H9 (cell line): ENCODE results near the gene SMC3. TPM values are rescaled to one million over a fixed set of nuclear protein-coding genes. Genes with fewer than 3 reads are reported as not detected.
"Not testable (repeated sequence)": the region's sequence is repeated elsewhere in the genome, so short reads cannot be mapped to it uniquely, and the experiment has no call there.

Experiments
- DNase-seq: peaks from one replicate; pipeline ENCODE4 v3.0.0-alpha.2; 2017
- H2AFZ ChIP-seq: one replicate; pipeline ENCODE4 v1.6.1; 2013; ENCODE audit warnings: mild to moderate bottlenecking, low read length, control low read depth, moderate library complexity
- H2AK5ac ChIP-seq: 2 replicates; pipeline ENCODE4 v1.6.1; 2013; ENCODE audit warnings: low read length, control low read depth, mixed read lengths; ENCODE audit not compliant: insufficient read length
- H2BK120ac ChIP-seq: one replicate; pipeline ENCODE4 v1.6.1; 2013; ENCODE audit warnings: low read depth, mild to moderate bottlenecking, low read length, control low read depth, inconsistent platforms; ENCODE audit not compliant: poor library complexity, severe bottlenecking
- H2BK12ac ChIP-seq: 2 replicates; pipeline ENCODE4 v1.6.1; 2013; ENCODE audit warnings: low read length, control low read depth, mixed read lengths, low read depth; ENCODE audit not compliant: insufficient read length
- H2BK15ac ChIP-seq: 2 replicates; pipeline ENCODE4 v1.6.1; 2013; ENCODE audit warnings: low read depth, low read length, control low read depth
- H2BK20ac ChIP-seq: one replicate; pipeline ENCODE4 v1.6.1; 2013; ENCODE audit warnings: low read depth, mild to moderate bottlenecking, low read length, control low read depth, inconsistent platforms; ENCODE audit not compliant: poor library complexity, severe bottlenecking
- H2BK5ac ChIP-seq: 2 replicates; pipeline ENCODE4 v1.6.1; 2013; ENCODE audit warnings: low read length, control low read depth, mixed read lengths; ENCODE audit not compliant: insufficient read length
- H3K14ac ChIP-seq: 2 replicates; pipeline ENCODE4 v1.6.1; 2013; ENCODE audit warnings: low read length, control low read depth; ENCODE audit not compliant: insufficient read depth
- H3K18ac ChIP-seq: 2 replicates; pipeline ENCODE4 v1.6.1; 2013; ENCODE audit warnings: low read depth, mild to moderate bottlenecking, mixed read lengths, low read length, control low read depth; ENCODE audit not compliant: insufficient read length
- H3K23ac ChIP-seq: 2 replicates; pipeline ENCODE4 v1.6.1; 2013; ENCODE audit warnings: low read length, control low read depth, mixed read lengths, low read depth; ENCODE audit not compliant: insufficient read length
- H3K23me2 ChIP-seq: 2 replicates; pipeline ENCODE4 v1.6.1; 2013; ENCODE audit warnings: low read depth, mild to moderate bottlenecking, mixed read lengths, low read length, control low read depth; ENCODE audit not compliant: insufficient read length, poor library complexity, severe bottlenecking
- H3K27ac ChIP-seq: 2 replicates; pipeline ENCODE4 v1.5.1; 2013; ENCODE audit warnings: low read length, control low read depth, mixed read lengths, low read depth; ENCODE audit not compliant: insufficient read length
- H3K27me3 ChIP-seq: 2 replicates; pipeline ENCODE4 v1.6.1; 2013; ENCODE audit warnings: low read length, control low read depth, inconsistent platforms; ENCODE audit not compliant: insufficient read depth
- H3K4ac ChIP-seq: 2 replicates; pipeline ENCODE4 v1.6.1; 2013; ENCODE audit warnings: low read depth, mild to moderate bottlenecking, control low read depth, inconsistent platforms, low read length, moderate library complexity
- H3K4me1 ChIP-seq: 2 replicates; pipeline ENCODE4 v1.6.1; 2013; ENCODE audit warnings: low read length, control low read depth, inconsistent platforms; ENCODE audit not compliant: insufficient read depth
- H3K4me2 ChIP-seq: 2 replicates; pipeline ENCODE4 v1.6.1; 2013; ENCODE audit warnings: low read length, control low read depth, mixed read lengths; ENCODE audit not compliant: insufficient read length, insufficient read depth
- H3K56ac ChIP-seq: 2 replicates; pipeline ENCODE4 v1.6.1; 2013; ENCODE audit warnings: low read depth, mild to moderate bottlenecking, mixed read lengths, low read length, control low read depth; ENCODE audit not compliant: insufficient read length
- H3K79me1 ChIP-seq: 2 replicates; pipeline ENCODE4 v1.6.1; 2013; ENCODE audit warnings: low read depth, mild to moderate bottlenecking, moderate library complexity, low read length, control low read depth, inconsistent platforms; ENCODE audit not compliant: insufficient read depth, poor library complexity, severe bottlenecking
- H3K79me2 ChIP-seq: 2 replicates; pipeline ENCODE4 v1.6.1; 2013; ENCODE audit warnings: low read length, control low read depth, inconsistent platforms; ENCODE audit not compliant: insufficient read depth
- H3K9ac ChIP-seq: 2 replicates; pipeline ENCODE4 v1.6.1; 2013; ENCODE audit warnings: low read length, control low read depth, mixed read lengths; ENCODE audit not compliant: insufficient read length; ENCODE audit errors: extremely low read depth
- H3K9me3 ChIP-seq: one replicate; pipeline ENCODE4 v1.6.1; 2013; ENCODE audit warnings: low read depth, low read length, inconsistent platforms; ENCODE audit not compliant: control insufficient read depth
- H3T11ph ChIP-seq: one replicate; pipeline ENCODE4 v1.6.1; 2013; ENCODE audit warnings: mild to moderate bottlenecking, low read length, control low read depth, inconsistent platforms
- H4K20me1 ChIP-seq: one replicate; pipeline ENCODE4 v1.6.1; 2013; ENCODE audit not compliant: control insufficient read depth, insufficient read length, insufficient read depth
- H4K5ac ChIP-seq: 2 replicates; pipeline ENCODE4 v1.6.1; 2013; ENCODE audit warnings: low read depth, mild to moderate bottlenecking, mixed read lengths, low read length, control low read depth; ENCODE audit not compliant: insufficient read length
- H4K8ac ChIP-seq: replicated peaks from 2 replicates; pipeline ENCODE4 v1.6.1; 2013; ENCODE audit warnings: low read length, control low read depth, mixed read lengths, low read depth; ENCODE audit not compliant: insufficient read length
- H4K91ac ChIP-seq: 2 replicates; pipeline ENCODE4 v1.6.1; 2013; ENCODE audit warnings: low read depth, mild to moderate bottlenecking, moderate library complexity, mixed read lengths, low read length, control low read depth; ENCODE audit not compliant: insufficient read length
- H3K27ac Mint-ChIP-seq, 3 experiments: 2 replicates in 2 of 3; 3 replicates in 1 of 3; pipeline ENCODE4 v1.8.0; 2020 to 2021; ENCODE audit warnings: mixed read lengths in 3 of 3, mild to moderate bottlenecking in 1 of 3, moderate library complexity in 1 of 3
- H3K27me3 Mint-ChIP-seq: 2 replicates; pipeline ENCODE4 v1.8.0; 2021; ENCODE audit warnings: low read depth, mild to moderate bottlenecking, moderate library complexity, mixed read lengths
- H3K36me3 Mint-ChIP-seq, 3 experiments: 2 replicates in 2 of 3; 3 replicates in 1 of 3; pipeline ENCODE4 v1.8.0; 2020 to 2021; ENCODE audit warnings: low read depth in 3 of 3, mixed read lengths in 3 of 3; ENCODE audit not compliant: insufficient read depth in 1 of 3
- H3K4me1 Mint-ChIP-seq, 2 experiments: 2 replicates each; pipeline ENCODE4 v1.8.0; 2020; ENCODE audit warnings: mixed read lengths in 2 of 2
- H3K4me3 Mint-ChIP-seq, 2 experiments: 2 replicates in 1 of 2; 3 replicates in 1 of 2; pipeline ENCODE4 v1.8.0; 2020 to 2021; ENCODE audit warnings: mild to moderate bottlenecking in 2 of 2, mixed read lengths in 2 of 2, moderate library complexity in 1 of 2
- H3K9me3 Mint-ChIP-seq, 2 experiments: 2 replicates in 1 of 2; 3 replicates in 1 of 2; pipeline ENCODE4 v1.8.0; 2020; ENCODE audit warnings: mild to moderate bottlenecking in 2 of 2, mixed read lengths in 2 of 2, moderate library complexity in 1 of 2
- WGBS: extraction: QIAGEN DNeasy Blood & Tissue Kit; methylation state at CpG from one replicate; pipeline ENCODE4 v1.1.7; 2013; ENCODE audit warnings: missing lambda C conversion rate, low lambda C conversion rate, mixed read lengths; ENCODE audit not compliant: insufficient read length; ENCODE audit errors: extremely low coverage; 5-methylcytosine and 5-hydroxymethylcytosine counted together
- total RNA-seq: library from RNA; stranded (reverse); gene quantifications from 2 replicates; pipeline ENCODE4 v1.2.1, GENCODE V29; 2021
- TF ChIP-seq, protein P1 (sequence below): fragments of 200-600 bp; sonication (generic); conservative IDR thresholded peaks from 3 replicates; pipeline ENCODE4 v1.8.0; 2021; ENCODE audit warnings: antibody characterized with exemption, mild to moderate bottlenecking

Gene SMC3
- total RNA-seq, 1 experiment from 2014 or later, result 82.4 TPM

DNA sequence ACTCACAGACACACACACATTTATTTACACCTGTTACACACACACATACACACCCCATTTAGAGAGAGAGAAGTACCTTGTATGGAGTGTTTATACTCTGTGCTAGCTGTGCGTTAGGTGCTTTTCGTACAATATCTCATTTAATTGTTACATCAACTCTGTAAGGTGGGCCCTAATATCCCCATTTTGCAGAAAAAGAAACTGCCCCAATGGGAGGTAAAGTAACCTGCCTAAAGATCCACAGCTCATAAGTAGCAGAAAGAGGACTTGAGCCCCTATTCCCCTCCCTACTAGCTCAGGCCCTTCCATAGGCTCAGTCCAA is 52.9 kb downstream of the SMC3 start:
- H4K8ac ChIP-seq, result no peak overlapping the region
- H3K9me3 Mint-ChIP-seq, result no peaks in the 10 kb centered on the region

DNA sequence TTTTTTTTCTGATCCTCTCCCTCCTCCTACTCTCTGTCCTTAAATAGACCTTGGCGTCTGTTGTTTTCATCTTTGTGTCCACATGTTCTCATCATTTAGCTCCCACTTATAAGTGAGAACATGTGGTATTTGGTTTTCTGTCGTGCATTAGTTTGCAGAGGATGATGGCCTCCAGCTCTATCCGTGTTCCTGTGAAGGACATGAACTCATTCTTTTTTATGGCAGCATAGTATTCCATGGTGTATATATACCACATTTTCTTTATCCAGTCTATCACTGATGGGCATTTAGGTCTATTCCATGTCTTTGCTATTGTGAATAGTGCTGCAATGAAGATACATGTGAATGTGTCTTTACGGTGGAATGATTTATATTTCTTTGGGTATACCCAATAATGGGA is 55.8 kb downstream of the SMC3 start:
- not testable (repeated sequence) for H2BK120ac ChIP-seq, H2BK20ac ChIP-seq, H3K18ac ChIP-seq, H3K9me3 Mint-ChIP-seq, H3K4me2 ChIP-seq, H3K79me1 ChIP-seq, H3K56ac ChIP-seq, H3K9me3 ChIP-seq, H4K91ac ChIP-seq, H4K5ac ChIP-seq, H2BK12ac ChIP-seq, H3K27me3 ChIP-seq, H3K27me3 Mint-ChIP-seq, H2AK5ac ChIP-seq, H3K23ac ChIP-seq, H3K36me3 Mint-ChIP-seq, H3K4me1 ChIP-seq, H2AFZ ChIP-seq, H3T11ph ChIP-seq, H3K27ac Mint-ChIP-seq, H3K4me3 Mint-ChIP-seq, H4K20me1 ChIP-seq, H3K4ac ChIP-seq, DNase-seq, H2BK5ac ChIP-seq, H3K79me2 ChIP-seq, H4K8ac ChIP-seq, H3K14ac ChIP-seq, H2BK15ac ChIP-seq, H3K27ac ChIP-seq, H3K9ac ChIP-seq, H3K23me2 ChIP-seq
- WGBS, result no CpG with 5 or more reads among the region's 4 CpGs
- H3K4me1 Mint-ChIP-seq, result peaks cover 9 to 10% of the 10 kb centered on the region in 2 experiments; a peak in 3 of 4 replicates

More for the DNA sequence above, 52.9 kb downstream of the SMC3 start:
- DNase-seq, result no peak
- H2BK120ac ChIP-seq, result no peak overlapping the region
- no peak overlapping the region for H3K23ac ChIP-seq
- no peak overlapping the region for H3K4me3 Mint-ChIP-seq
- H2BK20ac ChIP-seq, result no peak overlapping the region
- H3K23me2 ChIP-seq, result no peaks in the 10 kb centered on the region
- H3K4me2 ChIP-seq, result no peak overlapping the region
- H2AFZ ChIP-seq, result no peak overlapping the region
- no CpG with 5 or more reads among the region's 2 CpGs for WGBS
- H2BK5ac ChIP-seq, result no peak overlapping the region
- no peak overlapping the region for H2BK15ac ChIP-seq
- peaks cover 3% of the 10 kb centered on the region for H3K27me3 Mint-ChIP-seq
- no peaks in the 10 kb centered on the region for H3K79me2 ChIP-seq
- H3K27me3 ChIP-seq, result no peaks in the 10 kb centered on the region
- no peaks in the 10 kb centered on the region for H3K4me1 ChIP-seq
- no peak overlapping the region for H3K9ac ChIP-seq
- H3K27ac Mint-ChIP-seq, result no peak overlapping the region
- TF ChIP-seq, protein P1, sequence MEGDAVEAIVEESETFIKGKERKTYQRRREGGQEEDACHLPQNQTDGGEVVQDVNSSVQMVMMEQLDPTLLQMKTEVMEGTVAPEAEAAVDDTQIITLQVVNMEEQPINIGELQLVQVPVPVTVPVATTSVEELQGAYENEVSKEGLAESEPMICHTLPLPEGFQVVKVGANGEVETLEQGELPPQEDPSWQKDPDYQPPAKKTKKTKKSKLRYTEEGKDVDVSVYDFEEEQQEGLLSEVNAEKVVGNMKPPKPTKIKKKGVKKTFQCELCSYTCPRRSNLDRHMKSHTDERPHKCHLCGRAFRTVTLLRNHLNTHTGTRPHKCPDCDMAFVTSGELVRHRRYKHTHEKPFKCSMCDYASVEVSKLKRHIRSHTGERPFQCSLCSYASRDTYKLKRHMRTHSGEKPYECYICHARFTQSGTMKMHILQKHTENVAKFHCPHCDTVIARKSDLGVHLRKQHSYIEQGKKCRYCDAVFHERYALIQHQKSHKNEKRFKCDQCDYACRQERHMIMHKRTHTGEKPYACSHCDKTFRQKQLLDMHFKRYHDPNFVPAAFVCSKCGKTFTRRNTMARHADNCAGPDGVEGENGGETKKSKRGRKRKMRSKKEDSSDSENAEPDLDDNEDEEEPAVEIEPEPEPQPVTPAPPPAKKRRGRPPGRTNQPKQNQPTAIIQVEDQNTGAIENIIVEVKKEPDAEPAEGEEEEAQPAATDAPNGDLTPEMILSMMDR, result no peak
- no peaks in the 10 kb centered on the region for H3K9me3 ChIP-seq
- no peak overlapping the region for H2BK12ac ChIP-seq
- no peak overlapping the region for H4K91ac ChIP-seq
- H4K20me1 ChIP-seq, result no peaks in the 10 kb centered on the region
- H3K79me1 ChIP-seq, result no peaks in the 10 kb centered on the region
- no peak overlapping the region for H4K5ac ChIP-seq
- H3T11ph ChIP-seq, result no peak overlapping the region
- H3K14ac ChIP-seq, result no peak overlapping the region
- peaks cover 9 to 13% of the 10 kb centered on the region in 2 experiments; a peak in 3 of 4 replicates for H3K4me1 Mint-ChIP-seq
- no peak overlapping the region for H3K4ac ChIP-seq
- no peak overlapping the region for H3K27ac ChIP-seq
- no peak overlapping the region for H2AK5ac ChIP-seq
- no peak overlapping the region for H3K56ac ChIP-seq
- H3K18ac ChIP-seq, result no peak overlapping the region
- H3K36me3 Mint-ChIP-seq, result no peaks in the 10 kb centered on the region
